HepG2 (cell line): Measurements from ENCODE around the gene PHACTR3. TPM values are rescaled to one million over a fixed set of nuclear protein-coding genes. Genes with fewer than 3 reads are reported as not detected.
A peak's percentile ranks its signal among the peaks of the same experiment; 100 is the strongest.

Experiments
- ATAC-seq: fragments of 200-7000 bp; cut with Tn5 transposase; 3 replicates; pipeline ENCODE4 v1.9.1; 2020; ENCODE audit warnings: mild to moderate bottlenecking, moderate library complexity
- BruUV-seq: library from RNA; stranded (reverse); fragments of 400-500 nt; replicated peaks from 2 replicates; lab custom pipeline; 2021; lab: Mats Ljungman, UMichigan
- CTCF ChIA-PET: fragments of 300-600 bp; formaldehyde crosslinking; extraction: SDS; loops from one replicate; lab custom pipeline; 2021; ENCODE audit warnings: low total read pairs, inconsistent platforms, low intra/inter-chr PET ratio; lab: Yijun Ruan, JAX
- POLR2A ChIA-PET: fragments of 350-600 bp; sonication (Branson Sonifier 250); formaldehyde crosslinking; loops from one replicate; lab custom pipeline; 2020; ENCODE audit warnings: antibody characterized with exemption, inconsistent platforms; lab: Yijun Ruan, JAX
- DNase-seq: peaks from one replicate; pipeline ENCODE4 v3.0.0-alpha.2; 2015; ENCODE audit warnings: low spot score
- FAIRE-seq: peaks from 3 replicates; lab custom pipeline; 2011; peaks lifted over from hg19 to GRCh38; lab: Jason Lieb, UNC
- H2AFZ ChIP-seq: one replicate; pipeline ENCODE4 v1.6.1; 2011; ENCODE audit warnings: low read length, inconsistent platforms
- H3K27ac ChIP-seq: fragments of 300-600 bp; 3 replicates; pipeline ENCODE4 v1.8.0; 2011; ENCODE audit warnings: mixed run types, mild to moderate bottlenecking, mixed read lengths, low read length, inconsistent platforms; ENCODE audit not compliant: insufficient read depth; ENCODE audit errors: extremely low read length
- H3K27me3 ChIP-seq, 2 experiments: fragments of 200-600 bp in 1 of 2; 2 replicates in 1 of 2; 3 replicates in 1 of 2; pipeline versions ENCODE4 v1.6.0 to v1.8.0; 2011; ENCODE audit warnings: low read length in 2 of 2, mild to moderate bottlenecking in 2 of 2, moderate library complexity in 2 of 2, inconsistent platforms in 1 of 2; ENCODE audit not compliant: insufficient read depth in 2 of 2, control insufficient read depth in 1 of 2
- H3K36me3 ChIP-seq, 2 experiments: fragments of 200-600 bp in 1 of 2; replicated peaks in 1 of 2; 2 replicates in 1 of 2; 3 replicates in 1 of 2; pipeline versions ENCODE4 v1.5.1 to v1.8.0; 2011; ENCODE audit warnings: low read length in 2 of 2, inconsistent platforms in 1 of 2; ENCODE audit not compliant: insufficient read depth in 2 of 2, control insufficient read depth in 1 of 2
- H3K4me1 ChIP-seq: 2 replicates; pipeline ENCODE4 v1.5.1; 2012; ENCODE audit warnings: low read length, inconsistent platforms; ENCODE audit not compliant: insufficient read depth
- H3K4me2 ChIP-seq: 2 replicates; pipeline ENCODE4 v1.6.0; 2011; ENCODE audit warnings: low read depth, low read length, inconsistent platforms
- H3K4me3 ChIP-seq, 3 experiments: fragments of 200-600 bp in 1 of 3; sonication (generic), shearing (Covaris generic) in 1 of 3; replicated peaks in 1 of 3; 2 replicates each; pipeline ENCODE4 v1.5.1; 2011 to 2016; ENCODE audit warnings: low read length in 3 of 3, inconsistent platforms in 2 of 3, low read depth in 2 of 3, mild to moderate bottlenecking in 2 of 3, control low read depth in 1 of 3, mixed read lengths in 1 of 3; ENCODE audit not compliant: insufficient read depth in 1 of 3
- H3K79me2 ChIP-seq: one replicate; pipeline ENCODE4 v1.6.1; 2011; ENCODE audit warnings: low read length, inconsistent platforms; ENCODE audit not compliant: insufficient read depth
- H3K9ac ChIP-seq: 2 replicates; pipeline ENCODE4 v1.6.0; 2011; ENCODE audit warnings: mild to moderate bottlenecking, low read depth, low read length, inconsistent platforms; ENCODE audit not compliant: insufficient read depth
- H3K9me3 ChIP-seq: 2 replicates; pipeline ENCODE4 v1.5.1; 2012; ENCODE audit warnings: mild to moderate bottlenecking, low read length
- H4K20me1 ChIP-seq: 2 replicates; pipeline ENCODE4 v1.6.0; 2011; ENCODE audit warnings: inconsistent platforms, mild to moderate bottlenecking, low read length, moderate library complexity; ENCODE audit not compliant: insufficient read depth
- CREB1 ChIP-seq, 2 experiments: fragments of 450-650 bp in 1 of 2; IDR thresholded peaks; 2 replicates each; pipeline ENCODE4 v1.6.1; 2016 to 2017; ENCODE audit warnings: control low read depth in 1 of 2, mild to moderate bottlenecking in 1 of 2, missing compliant biosample characterization in 1 of 2, missing genetic modification characterization in 1 of 2
- EZH2 ChIP-seq: conservative IDR thresholded peaks from 2 replicates; pipeline ENCODE4 v1.6.1; 2012; ENCODE audit warnings: mild to moderate bottlenecking, low read depth, low read length, moderate library complexity
- FOXO1 ChIP-seq: sonication (generic); formaldehyde crosslinking; IDR thresholded peaks from 2 replicates; pipeline ENCODE4 v1.4.0; 2020; ENCODE audit warnings: missing genetic modification reagents
- KLF13 ChIP-seq: sonication (generic); formaldehyde crosslinking; IDR thresholded peaks from 2 replicates; pipeline ENCODE4 v1.4.0; 2020; ENCODE audit warnings: mild to moderate bottlenecking, missing genetic modification reagents
- ZNF577 ChIP-seq: sonication (generic); formaldehyde crosslinking; IDR thresholded peaks from 2 replicates; pipeline ENCODE4 v1.4.0; 2020; ENCODE audit warnings: mild to moderate bottlenecking, low read depth, missing genetic modification reagents, borderline replicate concordance
- WGBS: methylation state at CpG from one replicate; pipeline ENCODE4 v1.1.6; 2017; ENCODE audit warnings: low lambda C conversion rate; 5-methylcytosine and 5-hydroxymethylcytosine counted together
- in situ Hi-C: cut with HindIII; loops from 2 replicates; pipeline ENCODE4 v1.10.0; 2017; ENCODE audit warnings: low pct_unique_long_range_greater_than_20kb; ENCODE audit not compliant: extremely low pct_ligation_motif_present
- intact Hi-C: fragments of 100-400 bp; cut with micrococcal nuclease; formaldehyde crosslinking; loops from one replicate; pipeline ENCODE4 v1.10.0; 2022; ENCODE audit not compliant: unreplicated experiment
- polyA plus RNA-seq, 8 experiments: library from polyadenylated mRNA; depleted of rRNA in 3 of 8; stranded (reverse) in 7 of 8; unstranded in 1 of 8; fragments of >200 nt; fragmentation: Illumina TruSeq in 4 of 8; extraction: Trizol in 4 of 8; gene quantifications; 2 replicates each; pipeline versions ENCODE4 v1.2.1 to v1.2.3, GENCODE V29; 2011 to 2016; ENCODE audit warnings: low read depth in 4 of 8, missing spikeins in 1 of 8, mixed read lengths in 1 of 8; ENCODE audit not compliant: insufficient read depth in 1 of 8
- total RNA-seq, 5 experiments: library from RNA; depleted of rRNA; stranded (reverse); fragments of >200 nt; fragmentation: Illumina TruSeq; extraction: Trizol; gene quantifications; 2 replicates each; pipeline ENCODE4 v1.2.3, GENCODE V29; 2016; ENCODE audit warnings: low read depth in 1 of 5

The PHACTR3 gene
- total and polyA plus RNA-seq, 2 of the 13 experiments (the other 11 are each of a cell fraction or from before 2014, with no cell fraction given) = not detected

DNA sequence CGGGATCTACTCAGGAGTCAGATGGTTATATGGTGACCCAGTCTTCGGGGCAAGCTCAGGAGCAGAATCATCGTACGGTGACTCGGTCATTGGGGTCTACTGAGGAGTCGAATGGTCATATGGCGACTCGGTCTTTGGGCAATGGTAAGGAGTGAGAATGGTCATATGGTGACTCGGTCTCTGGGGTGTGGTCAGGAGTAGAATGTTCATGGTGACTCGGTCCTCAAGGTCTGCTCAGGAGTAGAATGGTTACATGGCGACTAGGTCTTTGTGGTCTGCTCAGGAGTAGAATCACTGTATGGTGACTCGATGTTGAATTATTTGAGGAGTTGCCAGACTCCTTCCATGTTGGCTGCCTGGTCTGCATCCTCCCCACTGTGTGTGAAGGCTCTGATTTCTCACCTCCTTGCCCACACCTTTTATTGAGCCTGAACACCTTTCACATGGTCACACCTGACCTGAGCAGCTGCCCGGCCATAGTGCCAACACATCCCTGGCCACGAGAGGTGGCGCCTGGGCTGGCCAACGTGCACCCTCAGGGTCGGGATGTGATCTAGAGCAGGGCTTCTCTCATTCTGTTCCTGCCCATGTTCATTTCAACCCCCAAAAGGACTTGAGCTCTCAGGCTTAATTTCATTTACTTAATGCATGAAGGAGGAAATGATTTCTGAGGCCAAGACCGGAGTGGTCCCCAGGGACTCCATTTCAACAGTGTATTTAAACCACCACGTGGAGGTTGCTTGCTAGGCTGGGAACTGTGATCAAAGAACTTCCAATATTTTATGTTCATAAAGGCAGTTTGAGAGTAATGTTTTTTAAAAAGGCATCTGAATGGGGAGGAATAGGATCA, 119.5 kb downstream of the PHACTR3 start:
- FAIRE-seq (no peak), ATAC-seq (no peak), DNase-seq (no peak)
- TF ChIP-seq CREB1 (IDR thresholded peaks at IDR 0.05) (peak; percentile 52; the same call in 1 of the 2 replicates), CREB1 (CRISPR knock-in tag; IDR thresholded peaks at IDR 0.05) (no peak), KLF13 (CRISPR knock-in tag) (no peak), FOXO1 (CRISPR knock-in tag) (no peak)
- in situ Hi-C loops (no loop called here), intact Hi-C loops (no loop called here)
- Histone ChIP-seq H3K36me3 (no peaks in the 10 kb centered on the region), H3K4me1 (no peaks in the 10 kb centered on the region), H3K4me2 (no peak overlapping the region), H3K4me3 (no peak overlapping the region), H3K9me3 (no peaks in the 10 kb centered on the region), H3K79me2 (no peaks in the 10 kb centered on the region), H4K20me1 (no peaks in the 10 kb centered on the region), H3K9ac (no peak overlapping the region), H3K27me3 (peaks cover 2 to 48% of the 10 kb centered on the region in 2 experiments; a peak in 3 of 5 replicates), H3K27ac (no peak overlapping the region), H2AFZ (no peak overlapping the region)
- 19% methylated on average over 19 of the region's 19 CpGs for WGBS
- no TSS peak for BruUV-seq
- CTCF ChIA-PET = no interaction called here
- POLR2A ChIA-PET = no interaction called here

DNA sequence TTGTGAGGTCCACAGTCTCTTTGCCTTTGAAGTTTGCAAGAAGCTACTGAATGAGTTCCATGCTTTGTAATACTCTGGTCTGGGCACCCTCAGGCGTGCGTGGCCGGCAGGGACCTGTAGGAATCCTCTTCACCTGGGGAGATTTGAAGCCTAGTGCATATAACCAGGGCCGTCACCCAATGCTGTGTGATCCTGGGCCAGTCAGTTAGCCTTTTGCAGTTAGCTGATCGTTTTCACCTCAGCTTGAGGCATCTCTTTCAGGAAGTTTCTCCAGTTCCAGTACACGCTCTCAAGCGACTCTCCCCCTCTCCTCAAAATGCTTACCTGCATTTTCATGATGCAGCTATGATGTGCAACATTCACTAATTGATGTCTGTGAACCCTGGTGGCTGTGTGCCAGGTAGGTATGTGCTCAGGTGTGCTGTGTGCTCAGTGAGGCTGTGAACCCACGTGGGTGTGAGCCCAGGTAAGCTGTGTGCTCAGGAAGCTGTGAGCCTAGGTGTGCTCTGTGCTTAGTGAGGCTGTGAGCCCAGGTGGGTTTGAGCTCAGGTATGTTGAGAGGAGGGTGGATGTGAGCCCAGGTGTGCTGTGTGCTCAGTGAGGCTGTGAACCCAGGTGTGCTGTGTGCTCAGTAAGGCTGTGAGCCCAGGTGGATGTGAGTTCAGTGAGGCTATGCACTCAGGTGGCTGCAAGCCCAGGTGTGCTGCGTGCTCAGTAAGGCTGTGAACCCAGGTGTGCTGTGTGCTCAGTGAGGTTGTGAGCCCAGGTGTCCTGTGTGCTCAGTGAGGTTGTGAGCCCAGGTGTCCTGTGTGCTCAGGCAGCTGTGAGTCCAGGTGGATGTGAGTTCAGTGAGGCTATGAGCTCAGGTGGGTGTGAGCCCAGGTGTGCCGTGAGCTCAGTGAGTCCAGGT, 120.4 kb downstream of the PHACTR3 start:
- FAIRE-seq = no peak
- POLR2A ChIA-PET = no interaction called here
- WGBS = 2% methylated on average over 9 of the region's 10 CpGs
- no peaks in the 10 kb centered on the region for H3K36me3 ChIP-seq
- no peaks in the 10 kb centered on the region for H3K9me3 ChIP-seq
- H3K79me2 ChIP-seq = no peaks in the 10 kb centered on the region
- TF ChIP-seq ZNF577 (CRISPR knock-in tag) (no peak), EZH2 (no peak)
- no TSS peak for BruUV-seq
- no peak for DNase-seq
- no peak; the same call in 2 of the 3 replicates for ATAC-seq
- H4K20me1 ChIP-seq = no peaks in the 10 kb centered on the region
- no peaks in the 10 kb centered on the region for H3K4me1 ChIP-seq
- H2AFZ ChIP-seq = no peak overlapping the region
- intact Hi-C loops = no loop called here
- H3K9ac ChIP-seq = no peak overlapping the region
- in situ Hi-C loops = no loop called here
- no peak overlapping the region for H3K4me3 ChIP-seq
- H3K27me3 ChIP-seq = peaks cover 4 to 50% of the 10 kb centered on the region in 2 experiments; a peak in 3 of 5 replicates
- no peak overlapping the region for H3K27ac ChIP-seq
- no peak overlapping the region for H3K4me2 ChIP-seq
- CTCF ChIA-PET = no interaction called here
